Large intestine (tissue), 3 donors: ENCODE data around the gene KCNQ1OT1. TPM values are rescaled to one million over a fixed set of nuclear protein-coding genes. Genes with fewer than 3 reads are reported as not detected.
A peak's percentile ranks its signal among the peaks of the same experiment; 100 is the strongest.

Experiments used
- DNase-seq, 2 donors: peaks; one replicate each; pipeline versions ENCODE4 v3.0.0 to v3.0.0-alpha.2; 2013
- H3K27ac ChIP-seq: one replicate; pipeline ENCODE4 v1.5.1; 2013; ENCODE audit warnings: low read length
- H3K27me3 ChIP-seq: 2 replicates; pipeline ENCODE4 v1.6.1; 2013; ENCODE audit warnings: low read length; ENCODE audit not compliant: control insufficient read depth, insufficient read depth
- H3K36me3 ChIP-seq: 2 replicates; pipeline ENCODE4 v1.6.1; 2013; ENCODE audit warnings: low read length; ENCODE audit not compliant: control insufficient read depth, insufficient read depth
- H3K4me1 ChIP-seq: one replicate; pipeline ENCODE4 v1.6.1; 2013; ENCODE audit warnings: low read length; ENCODE audit not compliant: control insufficient read depth, insufficient read depth
- H3K4me3 ChIP-seq: one replicate; pipeline ENCODE4 v1.5.1; 2013; ENCODE audit warnings: low read length
- H3K9me3 ChIP-seq: one replicate; pipeline ENCODE4 v1.6.1; 2013; ENCODE audit warnings: mild to moderate bottlenecking, low read depth, low read length, moderate library complexity; ENCODE audit not compliant: control insufficient read depth
- WGBS: methylation state at CpG from one replicate; pipeline ENCODE4 v1.1.5; 2013; ENCODE audit warnings: low lambda C conversion rate; ENCODE audit not compliant: insufficient coverage; 5-methylcytosine and 5-hydroxymethylcytosine counted together
- polyA plus RNA-seq: library from polyadenylated mRNA; unstranded; fragments of 120-200 nt; gene quantifications from one replicate; pipeline ENCODE4 v1.2.1, GENCODE V29; 2013

KCNQ1OT1 gene
- polyA plus RNA-seq, 1 donor, result 2.8 TPM

DNA sequence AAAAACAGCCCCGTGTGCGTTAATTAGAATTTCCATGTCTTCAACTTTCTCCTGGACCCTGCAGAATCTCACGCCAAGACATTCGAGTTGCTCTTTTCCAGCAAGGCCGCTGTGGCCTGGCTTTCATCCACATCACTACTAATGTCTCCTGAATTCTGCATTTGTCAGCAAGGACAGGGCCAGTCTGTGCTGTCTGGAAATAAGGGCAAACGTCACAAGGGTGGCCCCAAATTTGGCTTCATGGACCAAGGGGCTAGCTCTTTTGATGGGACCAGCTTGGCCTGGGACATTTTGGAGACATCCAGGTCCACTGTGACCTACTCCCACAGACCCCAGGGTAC is 33.4 kb downstream of the KCNQ1OT1 start:
- H3K36me3 ChIP-seq, result peaks cover 65% of the 10 kb centered on the region
- 92% methylated on average over 2 of the region's 6 CpGs for WGBS
- no peak for DNase-seq

GRCh38 chr11:2665526-2666400 is 34.0 kb downstream of the KCNQ1OT1 start:
- WGBS, result no CpG with 5 or more reads among the region's 11 CpGs

More for the DNA sequence above, 33.4 kb downstream of the KCNQ1OT1 start:
- Histone ChIP-seq H3K4me3 (no peak overlapping the region), H3K27ac (no peak overlapping the region), H3K9me3 (peaks cover 39% of the 10 kb centered on the region), H3K4me1 (no peaks in the 10 kb centered on the region), H3K27me3 (no peaks in the 10 kb centered on the region)

DNA sequence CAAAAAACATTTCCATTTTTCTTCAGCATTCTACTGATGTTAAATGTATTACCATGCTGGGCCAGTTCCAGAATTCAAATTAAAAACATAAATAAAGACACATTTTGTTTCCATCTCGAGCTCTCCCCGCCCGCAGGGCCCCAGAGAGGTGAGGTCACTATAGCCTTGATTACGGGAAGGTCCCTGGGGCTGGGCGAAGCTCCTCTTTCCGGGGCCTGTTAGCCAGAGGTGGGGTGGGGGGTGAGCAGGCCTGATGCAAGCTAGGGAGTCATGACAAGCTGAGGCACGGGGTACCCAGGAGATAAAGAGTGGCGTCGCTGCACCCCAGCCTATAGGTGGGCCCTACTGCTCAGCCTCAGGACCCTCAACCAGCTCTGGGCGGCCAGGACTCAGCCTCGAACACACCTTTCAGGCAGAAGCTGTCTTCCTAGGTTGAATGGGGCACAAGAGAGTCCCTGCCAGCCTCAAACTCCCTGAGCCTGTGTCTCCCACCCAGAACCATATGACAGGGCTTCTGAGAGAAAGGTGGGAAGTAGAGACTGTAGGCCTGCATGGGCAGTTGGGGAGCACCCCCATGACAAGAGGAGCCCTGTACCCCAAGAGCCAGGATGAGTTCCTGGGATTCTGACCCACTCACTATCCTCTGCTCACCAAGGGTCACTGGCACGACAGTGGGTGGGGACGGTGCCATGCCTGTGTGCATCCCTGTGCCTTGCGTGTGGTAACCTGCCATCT is 34.8 kb downstream of the KCNQ1OT1 start:
- Histone ChIP-seq H3K27ac (no peak overlapping the region), H3K27me3 (no peaks in the 10 kb centered on the region), H3K36me3 (peaks cover 54% of the 10 kb centered on the region), H3K4me1 (no peaks in the 10 kb centered on the region), H3K9me3 (peaks cover 51% of the 10 kb centered on the region), H3K4me3 (no peak overlapping the region)
- no CpG with 5 or more reads among the region's 14 CpGs for WGBS
- no peak for DNase-seq

More at GRCh38 chr11:2665526-2666400, 34.0 kb downstream of the KCNQ1OT1 start:
- no peak overlapping the region for H3K27ac ChIP-seq
- H3K9me3 ChIP-seq, result peaks cover 43% of the 10 kb centered on the region
- H3K36me3 ChIP-seq, result peaks cover 61% of the 10 kb centered on the region
- H3K4me3 ChIP-seq, result no peak overlapping the region
- DNase-seq, result no peak
- no peaks in the 10 kb centered on the region for H3K4me1 ChIP-seq
- H3K27me3 ChIP-seq, result no peaks in the 10 kb centered on the region

- DNase-seq, result no peak
- Histone ChIP-seq H3K36me3 (peaks cover 48% of the 10 kb centered on the region), H3K27ac (no peak overlapping the region), H3K4me1 (no peaks in the 10 kb centered on the region), H3K9me3 (peaks cover 52% of the 10 kb centered on the region), H3K4me3 (no peak overlapping the region), H3K27me3 (no peaks in the 10 kb centered on the region)
- no CpG with 5 or more reads among the region's 9 CpGs for WGBS
Measured at GRCh38 chr11:2664376-2664775, 35.4 kb downstream of the KCNQ1OT1 start.

GRCh38 chr11:2663915-2664314 is 35.9 kb downstream of the KCNQ1OT1 start:
- Histone ChIP-seq H3K27ac (no peak overlapping the region), H3K27me3 (no peaks in the 10 kb centered on the region), H3K9me3 (peaks cover 57% of the 10 kb centered on the region), H3K4me1 (no peaks in the 10 kb centered on the region), H3K36me3 (peaks cover 45% of the 10 kb centered on the region), H3K4me3 (no peak overlapping the region)
- DNase-seq, result no peak

DNA sequence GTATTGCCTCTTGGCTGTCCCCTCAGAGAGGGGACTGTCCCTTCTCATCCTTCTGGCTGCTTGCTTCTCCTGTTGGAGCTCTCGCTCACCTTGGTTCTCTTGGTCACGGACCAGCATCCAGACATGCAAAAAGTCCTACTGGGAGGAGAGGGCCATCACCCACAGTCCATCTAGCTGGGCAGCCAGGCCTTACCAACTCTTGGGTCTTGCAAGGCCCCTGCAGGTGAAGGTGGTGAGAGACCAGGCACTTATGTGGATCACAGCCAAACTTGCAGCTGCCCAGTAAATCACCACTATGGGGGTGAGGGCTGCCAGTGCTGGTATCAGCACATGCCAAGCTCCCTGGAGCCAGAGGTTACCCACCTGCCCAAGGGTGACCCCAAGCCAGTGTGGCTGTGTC is 36.3 kb downstream of the KCNQ1OT1 start:
- Histone ChIP-seq H3K4me1 (no peaks in the 10 kb centered on the region), H3K36me3 (peaks cover 44% of the 10 kb centered on the region), H3K9me3 (peaks cover 60% of the 10 kb centered on the region), H3K27me3 (no peaks in the 10 kb centered on the region), H3K4me3 (no peak overlapping the region), H3K27ac (no peak overlapping the region)
- no peak for DNase-seq
- WGBS, result no CpG with 5 or more reads among the region's 2 CpGs

- DNase-seq, result peak in 1 of 2 donors; percentile 34
- Histone ChIP-seq H3K36me3 (peaks cover 44% of the 10 kb centered on the region), H3K4me3 (no peak overlapping the region), H3K27ac (no peak overlapping the region), H3K9me3 (peaks cover 63% of the 10 kb centered on the region), H3K4me1 (no peaks in the 10 kb centered on the region), H3K27me3 (no peaks in the 10 kb centered on the region)
- WGBS, result no CpG with 5 or more reads among the region's 19 CpGs
Measured at GRCh38 chr11:2662430-2663299, 37.1 kb downstream of the KCNQ1OT1 start.

GRCh38 chr11:2662024-2662312 is 37.8 kb downstream of the KCNQ1OT1 start:
- Histone ChIP-seq H3K9me3 (peaks cover 61% of the 10 kb centered on the region), H3K4me1 (no peaks in the 10 kb centered on the region), H3K36me3 (peaks cover 40% of the 10 kb centered on the region), H3K27me3 (no peaks in the 10 kb centered on the region), H3K4me3 (no peak overlapping the region), H3K27ac (no peak overlapping the region)
- DNase-seq, result no peak
- WGBS, result no CpG with 5 or more reads among the region's 5 CpGs

- DNase-seq, result no peak
- Histone ChIP-seq H3K4me1 (no peaks in the 10 kb centered on the region), H3K4me3 (no peak overlapping the region), H3K27ac (no peak overlapping the region), H3K9me3 (peaks cover 63% of the 10 kb centered on the region), H3K36me3 (peaks cover 35% of the 10 kb centered on the region), H3K27me3 (no peaks in the 10 kb centered on the region)
- WGBS, result no CpG with 5 or more reads among the region's 4 CpGs
Measured at GRCh38 chr11:2661173-2662023, 38.4 kb downstream of the KCNQ1OT1 start.
